Psoas muscle (tissue), 8 donors: Measurements from ENCODE around the gene KIAA1217. TPM values are rescaled to one million over a fixed set of nuclear protein-coding genes. Genes with fewer than 3 reads are reported as not detected.
"Not testable (repeated sequence)": the region's sequence is repeated elsewhere in the genome, so short reads cannot be mapped to it uniquely, and the experiment has no call there.

ENCODE experiments used
- ATAC-seq, 4 donors: fragments of 200-7000 bp; cut with Tn5 transposase; one replicate each; pipeline ENCODE4 v1.9.1; 2020; ENCODE audit warnings: moderate library complexity in 3 of 4, mild to moderate bottlenecking in 2 of 4
- DNase-seq, 2 donors: peaks; one replicate each; pipeline ENCODE4 v3.0.0-alpha.2; 2020
- H3K27ac ChIP-seq: fragments of 200-600 bp; one replicate; pipeline ENCODE4 v1.8.0; 2022
- H3K27me3 ChIP-seq, 3 donors: fragments of 200-600 bp in 1 of 3; one replicate each; pipeline versions ENCODE4 v1.6.1 to v1.8.0; 2013 to 2022; ENCODE audit warnings: low read length in 2 of 3, mild to moderate bottlenecking in 2 of 3, moderate library complexity in 1 of 3; ENCODE audit not compliant: insufficient read depth in 3 of 3
- H3K36me3 ChIP-seq, 2 donors: fragments of 200-600 bp in 1 of 2; one replicate each; pipeline versions ENCODE4 v1.6.1 to v1.8.0; 2013 to 2022; ENCODE audit warnings: low read depth in 1 of 2, mild to moderate bottlenecking in 1 of 2, moderate library complexity in 1 of 2; ENCODE audit not compliant: insufficient read depth in 1 of 2
- H3K4me1 ChIP-seq: fragments of 200-600 bp; one replicate; pipeline ENCODE4 v1.8.0; 2022
- H3K4me3 ChIP-seq: fragments of 200-600 bp; one replicate; pipeline ENCODE4 v1.8.0; 2022; ENCODE audit warnings: mild to moderate bottlenecking
- H3K9me3 ChIP-seq: fragments of 200-600 bp; one replicate; pipeline ENCODE4 v1.8.0; 2022
- WGBS, 3 donors: extraction: QIAGEN DNeasy Blood & Tissue Kit; methylation state at CpG; one replicate each; pipeline versions ENCODE4 v1.1.6 to v1.1.7; 2013; 5-methylcytosine and 5-hydroxymethylcytosine counted together
- intact Hi-C, 2 donors: fragments of 100-400 bp; cut with DNase I; formaldehyde crosslinking; loops; one replicate each; pipeline versions ENCODE4 v1.11.0 to v1.14.2; 2022
- polyA plus RNA-seq, 3 donors: library from polyadenylated mRNA; stranded (reverse); fragments of 200-250 nt; gene quantifications; one replicate each; pipeline ENCODE4 v1.2.3, GENCODE V29; 2013
- total RNA-seq, 4 donors: library from RNA; stranded (reverse); fragmentation: NEBNext Ultra II Directional in 2 of 4; extraction: Animal tissue kit (Norgen Biotek cat#: 25700) in 2 of 4; gene quantifications; one replicate each; pipeline versions ENCODE4 v1.2.1 to v1.2.4, GENCODE V29; 2021 to 2023
- TF ChIP-seq, protein P1 (sequence below): fragments of 200-600 bp; IDR thresholded peaks from one replicate; pipeline ENCODE4 v1.8.0; 2022; ENCODE audit warnings: antibody characterized with exemption
- donor health status: healthy with polysubstance abuse.
- donor health status: DM: no; HTN: no; CAD: no; lungs with moderate emphysema.
- donor health status: Bipolar disorder and iron deficiency.
- donor health status: healthy.
- donor health status: DM: yes; HTN: yes; CAD: no.
- donor health status: DM: no; HTN: no; CAD: no.
- donor health status: DM: no; HTN: no; CAD: no.
- donor health status: DM: yes; HTN: yes; CAD: no.

Gene KIAA1217
- total and polyA plus RNA-seq, 7 donors, result 8.9 to 169 (median 65.9) TPM

DNA sequence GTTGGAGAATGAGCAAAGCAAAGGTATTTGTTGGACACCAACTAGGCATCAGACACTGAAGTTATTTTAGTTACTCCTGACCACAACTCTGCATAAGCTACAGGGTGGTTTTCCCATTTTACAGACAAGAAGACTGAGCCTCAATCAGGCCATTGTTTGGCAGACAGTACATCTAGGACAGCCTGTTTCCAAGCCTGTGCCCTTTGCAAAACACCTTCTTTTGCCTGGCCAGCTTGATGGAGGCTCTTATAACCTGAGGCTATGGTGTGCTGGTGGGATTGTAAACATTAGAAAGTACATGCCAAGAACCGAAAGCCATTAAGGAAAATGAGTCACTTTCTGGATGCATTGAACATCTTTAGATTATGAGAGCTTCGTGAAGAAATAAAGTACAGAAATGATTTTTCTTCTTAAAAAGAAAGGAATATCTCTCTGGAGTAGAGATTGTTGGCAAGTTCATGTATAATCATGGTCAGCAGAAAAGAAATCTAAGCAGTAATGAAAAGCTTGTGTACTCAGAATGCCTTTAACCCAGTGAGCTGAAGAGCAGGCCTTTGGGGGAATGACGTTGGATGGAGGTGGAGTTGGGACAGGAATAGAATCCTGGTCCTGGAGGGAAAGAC, 140.6 kb downstream of the KIAA1217 start:
- Histone ChIP-seq H3K9me3 (no peaks in the 10 kb centered on the region), H3K27me3 (no peaks in the 10 kb centered on the region), H3K4me3 (no peak overlapping the region), H3K36me3 (no peaks in the 10 kb centered on the region), H3K4me1 (peaks cover 39% of the 10 kb centered on the region), H3K27ac (peak overlapping the region; percentile 58)
- ATAC-seq, result peak in 2 of 4 donors; percentile 10 to 27
- no peak for DNase-seq
- TF ChIP-seq, protein P1, sequence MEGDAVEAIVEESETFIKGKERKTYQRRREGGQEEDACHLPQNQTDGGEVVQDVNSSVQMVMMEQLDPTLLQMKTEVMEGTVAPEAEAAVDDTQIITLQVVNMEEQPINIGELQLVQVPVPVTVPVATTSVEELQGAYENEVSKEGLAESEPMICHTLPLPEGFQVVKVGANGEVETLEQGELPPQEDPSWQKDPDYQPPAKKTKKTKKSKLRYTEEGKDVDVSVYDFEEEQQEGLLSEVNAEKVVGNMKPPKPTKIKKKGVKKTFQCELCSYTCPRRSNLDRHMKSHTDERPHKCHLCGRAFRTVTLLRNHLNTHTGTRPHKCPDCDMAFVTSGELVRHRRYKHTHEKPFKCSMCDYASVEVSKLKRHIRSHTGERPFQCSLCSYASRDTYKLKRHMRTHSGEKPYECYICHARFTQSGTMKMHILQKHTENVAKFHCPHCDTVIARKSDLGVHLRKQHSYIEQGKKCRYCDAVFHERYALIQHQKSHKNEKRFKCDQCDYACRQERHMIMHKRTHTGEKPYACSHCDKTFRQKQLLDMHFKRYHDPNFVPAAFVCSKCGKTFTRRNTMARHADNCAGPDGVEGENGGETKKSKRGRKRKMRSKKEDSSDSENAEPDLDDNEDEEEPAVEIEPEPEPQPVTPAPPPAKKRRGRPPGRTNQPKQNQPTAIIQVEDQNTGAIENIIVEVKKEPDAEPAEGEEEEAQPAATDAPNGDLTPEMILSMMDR, result no peak
- intact Hi-C loops, result loop anchor here in 1 of 2 donors (10.0 kb wide), 2 partner anchors 45 to 95 kb away; no protein-coding TSS in a partner anchor
- WGBS, 3 donors, result 40 to 46% (median 41%) methylated on average over 3 of the region's 3 CpGs

DNA sequence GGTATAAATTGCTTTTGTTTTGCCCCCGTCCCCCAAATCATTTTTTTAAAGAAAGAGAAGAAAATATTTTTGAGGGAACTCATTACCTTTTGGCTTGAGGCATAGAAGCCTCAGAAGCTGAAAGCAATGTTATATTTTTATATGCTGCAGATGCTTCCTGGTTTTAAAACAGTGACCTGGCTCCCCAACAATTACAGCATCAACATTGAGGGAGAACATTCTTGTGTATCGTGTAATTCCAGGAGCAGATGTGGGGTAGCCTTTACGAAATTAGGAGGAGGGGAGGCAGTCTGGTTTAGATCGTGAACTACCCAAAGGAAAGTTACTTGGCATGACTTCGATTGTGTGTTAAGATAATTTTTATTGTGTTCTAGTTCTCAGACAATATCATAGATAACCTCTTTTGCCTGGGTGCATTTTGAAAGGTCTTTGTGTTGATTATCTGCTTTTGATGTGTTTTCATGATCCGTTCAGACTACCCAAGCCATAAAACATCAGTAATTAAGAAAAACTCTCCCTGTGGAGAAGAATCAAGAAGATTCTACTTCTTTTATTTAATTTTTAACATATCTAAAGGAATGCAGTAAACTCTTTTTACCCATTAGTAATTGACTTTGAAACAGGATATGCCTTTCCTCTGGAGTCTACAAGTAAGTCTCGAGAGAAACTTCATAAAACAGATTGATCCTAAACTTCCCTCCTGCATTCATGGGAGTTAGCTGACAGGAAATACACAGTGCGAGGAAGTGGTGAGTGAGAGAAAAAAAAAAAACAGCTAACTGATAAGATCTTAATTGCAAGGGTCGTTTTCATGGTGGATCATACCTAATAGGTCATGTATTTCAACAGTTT, 141.4 kb downstream of the KIAA1217 start:
- ATAC-seq, result no peak
- intact Hi-C loops, result loop anchor here in 1 of 2 donors (10.0 kb wide), 2 partner anchors 45 to 95 kb away; no protein-coding TSS in a partner anchor

DNA sequence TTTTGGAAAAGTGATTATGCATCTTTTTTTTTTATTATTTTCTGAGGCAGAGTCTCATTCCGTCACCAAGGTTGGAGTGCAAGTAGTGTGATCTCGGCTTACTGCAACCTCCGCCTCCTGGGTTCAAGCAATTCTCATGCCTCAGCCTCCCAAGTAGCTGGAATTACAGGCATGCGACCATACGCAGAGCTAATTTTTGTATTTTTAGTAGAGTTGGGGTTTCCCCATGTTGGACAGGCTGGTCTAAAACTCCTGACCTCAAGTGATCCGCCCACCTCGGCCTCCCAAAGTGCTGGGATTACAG, 141.9 kb downstream of the KIAA1217 start:
- peak overlapping the region; percentile 58 for H3K27ac ChIP-seq
- not testable (repeated sequence) for H3K36me3 ChIP-seq, H3K4me3 ChIP-seq, DNase-seq, H3K27me3 ChIP-seq, H3K9me3 ChIP-seq, ATAC-seq
- intact Hi-C loops, result loop anchor here in 1 of 2 donors (10.0 kb wide), 2 partner anchors 46 to 96 kb away; no protein-coding TSS in a partner anchor
- peaks cover 43% of the 10 kb centered on the region for H3K4me1 ChIP-seq
- 79 to 89% (median 88%) methylated on average over 7 of the region's 7 CpGs for WGBS, 3 donors

More for the DNA sequence above, 141.4 kb downstream of the KIAA1217 start:
- Histone ChIP-seq H3K27ac (peak overlapping the region; percentile 58), H3K4me1 (peaks cover 41% of the 10 kb centered on the region), H3K4me3 (no peak overlapping the region), H3K9me3 (no peaks in the 10 kb centered on the region), H3K27me3 (no peaks in the 10 kb centered on the region), H3K36me3 (no peaks in the 10 kb centered on the region)
- DNase-seq, result no peak
- TF ChIP-seq, protein P1, result no peak
- 57 to 60% (median 59%) methylated on average over 9 of the region's 9 CpGs for WGBS, 3 donors

DNA sequence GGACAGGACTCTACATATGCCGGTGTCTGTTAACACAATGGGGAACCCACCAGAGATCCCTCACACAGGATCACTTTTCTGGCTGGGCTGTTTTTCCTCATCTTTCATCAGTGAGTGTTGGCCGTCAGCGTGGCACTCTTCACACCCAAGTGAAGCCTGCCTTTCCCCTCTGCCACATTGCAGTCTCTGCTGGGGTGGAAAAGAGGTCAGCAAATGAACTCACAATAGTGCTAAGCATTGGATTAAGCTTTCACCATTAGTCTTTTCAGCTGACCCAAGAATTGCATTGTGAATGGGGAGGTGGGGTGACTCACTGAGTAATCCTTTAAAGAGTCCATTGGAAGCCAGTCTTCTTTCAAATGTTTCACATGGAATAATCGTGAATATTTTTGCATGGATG, 143.0 kb downstream of the KIAA1217 start:
- Histone ChIP-seq H3K36me3 (no peaks in the 10 kb centered on the region), H3K27ac (peak overlapping the region; percentile 20), H3K4me3 (no peak overlapping the region), H3K4me1 (peaks cover 40% of the 10 kb centered on the region), H3K27me3 (no peaks in the 10 kb centered on the region), H3K9me3 (no peaks in the 10 kb centered on the region)
- TF ChIP-seq, protein P1, result no peak
- ATAC-seq (peak in 3 of 4 donors; percentile 27 to 56 (median 55)), DNase-seq (no peak)
- intact Hi-C loops, result loop anchor here in 1 of 2 donors (10.0 kb wide), 2 partner anchors 47 to 97 kb away; no protein-coding TSS in a partner anchor
- WGBS, 3 donors, result 73 to 79% (median 78%) methylated on average over 4 of the region's 4 CpGs

DNA sequence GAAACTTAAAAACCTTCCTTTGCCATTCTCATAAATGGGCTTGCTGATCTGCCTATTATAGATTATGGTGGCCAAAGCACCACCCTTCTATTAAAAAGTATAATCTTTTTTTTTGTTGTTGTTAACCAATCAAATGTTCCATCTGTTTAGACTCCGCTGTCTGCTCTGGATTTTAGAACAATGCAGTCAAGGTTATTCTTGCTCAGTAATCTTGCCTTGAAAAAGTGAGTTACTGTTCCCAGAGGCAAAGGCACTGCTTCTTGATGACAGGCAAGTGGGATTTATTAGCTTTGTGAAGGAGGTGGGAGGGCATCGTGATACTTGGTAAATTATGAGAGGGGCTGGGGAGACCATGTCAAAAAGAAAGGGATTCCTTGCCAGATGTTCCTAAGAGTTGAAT, 143.5 kb downstream of the KIAA1217 start:
- Histone ChIP-seq H3K4me3 (no peak overlapping the region), H3K27me3 (no peaks in the 10 kb centered on the region), H3K4me1 (peaks cover 44% of the 10 kb centered on the region), H3K27ac (peak overlapping the region; percentile 50), H3K36me3 (no peaks in the 10 kb centered on the region), H3K9me3 (no peaks in the 10 kb centered on the region)
- 56 to 83% (median 62%) methylated on average over 2 of the region's 2 CpGs for WGBS, 3 donors
- ATAC-seq, result no peak
- intact Hi-C loops, result loop anchor here in 1 of 2 donors (10.0 kb wide), 2 partner anchors 48 to 98 kb away; no protein-coding TSS in a partner anchor
- TF ChIP-seq, protein P1, result no peak
- no peak for DNase-seq
